CD4-positive, alpha-beta T cell treated with Interferon alpha-2 for 1 hour (primary cell): ENCODE results near the gene PRH2.

Source experiments
- DNase-seq, 2 donors: peaks; one replicate each; pipeline ENCODE4 v3.0.0-alpha.2; 2020 to 2022

The PRH2 gene

GRCh38 chr12:10965476-10965875 is 36.4 kb downstream of the PRH2 start:
- no peak for DNase-seq

GRCh38 chr12:10966314-10966713 is 37.3 kb downstream of the PRH2 start:
- DNase-seq = no peak

GRCh38 chr12:10967409-10967808 is 38.4 kb downstream of the PRH2 start:
- no peak for DNase-seq

- no peak for DNase-seq
Observed at GRCh38 chr12:10968765-10969456, 39.9 kb downstream of the PRH2 start.

- no peak for DNase-seq
Observed at GRCh38 chr12:10974965-10975364, 45.9 kb downstream of the PRH2 start.

GRCh38 chr12:10982244-10982643 is 53.2 kb downstream of the PRH2 start:
- DNase-seq = peak; percentile 36 to 72
